ENCODE data around the gene ELL.

Gene ELL

DNA sequence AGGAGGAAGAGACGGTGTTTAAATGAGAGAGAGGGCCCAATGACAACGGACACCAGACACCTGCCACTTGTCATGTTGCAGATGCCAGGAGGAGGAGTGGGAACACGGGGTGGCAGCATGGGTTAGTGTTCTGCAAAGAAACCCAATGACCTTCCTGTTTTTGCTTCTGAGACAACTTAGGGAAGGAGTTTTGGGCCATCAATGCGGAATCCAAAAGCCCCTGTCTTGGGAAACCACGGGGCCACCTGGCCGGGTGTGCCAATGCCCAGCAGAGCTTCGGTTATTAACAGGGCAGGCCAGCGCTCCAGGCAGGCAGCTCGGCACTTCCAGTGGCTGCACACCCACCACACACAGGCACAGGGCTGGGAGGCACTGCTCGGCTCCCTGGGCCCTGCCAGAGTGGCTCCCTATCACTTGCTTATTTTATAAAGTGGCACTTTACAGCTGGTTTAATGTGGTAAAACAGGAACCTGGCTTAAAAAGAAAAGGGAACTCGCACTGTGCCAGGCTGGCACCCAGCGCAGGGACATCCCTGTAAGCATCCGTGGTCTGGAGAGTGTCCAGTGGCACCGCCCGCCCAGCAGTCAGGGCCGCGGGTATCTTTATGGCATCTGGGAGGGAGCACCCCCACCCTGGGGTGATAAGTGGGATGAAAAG lies 19.1 kb downstream of the ELL start:
- H3K36me3 ChIP-seq (replicated peaks; ENCODE audit: low read depth, low read length) = peaks cover 3% of the 10 kb centered on the region
- H3K79me2 ChIP-seq (ENCODE audit: low read length) = peaks cover 100% of the 10 kb centered on the region
- no peak overlapping the region for H3K4me3 ChIP-seq (ENCODE audit: low read length)
- H3K27ac ChIP-seq (ENCODE audit: low read length) = no peak overlapping the region
- TF ChIP-seq EZH2phosphoT487 (IDR thresholded peaks at IDR 0.05; ENCODE audit: low read depth) = no peak
- TF ChIP-seq, protein P1, sequence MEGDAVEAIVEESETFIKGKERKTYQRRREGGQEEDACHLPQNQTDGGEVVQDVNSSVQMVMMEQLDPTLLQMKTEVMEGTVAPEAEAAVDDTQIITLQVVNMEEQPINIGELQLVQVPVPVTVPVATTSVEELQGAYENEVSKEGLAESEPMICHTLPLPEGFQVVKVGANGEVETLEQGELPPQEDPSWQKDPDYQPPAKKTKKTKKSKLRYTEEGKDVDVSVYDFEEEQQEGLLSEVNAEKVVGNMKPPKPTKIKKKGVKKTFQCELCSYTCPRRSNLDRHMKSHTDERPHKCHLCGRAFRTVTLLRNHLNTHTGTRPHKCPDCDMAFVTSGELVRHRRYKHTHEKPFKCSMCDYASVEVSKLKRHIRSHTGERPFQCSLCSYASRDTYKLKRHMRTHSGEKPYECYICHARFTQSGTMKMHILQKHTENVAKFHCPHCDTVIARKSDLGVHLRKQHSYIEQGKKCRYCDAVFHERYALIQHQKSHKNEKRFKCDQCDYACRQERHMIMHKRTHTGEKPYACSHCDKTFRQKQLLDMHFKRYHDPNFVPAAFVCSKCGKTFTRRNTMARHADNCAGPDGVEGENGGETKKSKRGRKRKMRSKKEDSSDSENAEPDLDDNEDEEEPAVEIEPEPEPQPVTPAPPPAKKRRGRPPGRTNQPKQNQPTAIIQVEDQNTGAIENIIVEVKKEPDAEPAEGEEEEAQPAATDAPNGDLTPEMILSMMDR (IDR thresholded peaks at IDR 0.05; ENCODE audit: low read depth, low read length) = no peak
- H3K4me2 ChIP-seq (ENCODE audit: low read length) = no peak overlapping the region
- no peak overlapping the region for H2AFZ ChIP-seq (ENCODE audit: low read depth, low read length)
- no peaks in the 10 kb centered on the region for H3K9me3 ChIP-seq (ENCODE audit: insufficient read depth, low read length)
- peaks cover 99% of the 10 kb centered on the region for H4K20me1 ChIP-seq (ENCODE audit: insufficient read depth, low read length)
- H3K4me1 ChIP-seq (ENCODE audit: low read length) = peaks cover 15% of the 10 kb centered on the region
- H3K9ac ChIP-seq (ENCODE audit: low read length) = no peak overlapping the region
- no peaks in the 10 kb centered on the region for H3K27me3 ChIP-seq (ENCODE audit: low read depth, low read length)

GRCh38 chr19:18502246-18502637 lies 19.6 kb downstream of the ELL start:
- Histone ChIP-seq H3K4me2 (ENCODE audit: low read length) (no peak overlapping the region), H3K27me3 (ENCODE audit: low read depth, low read length) (no peaks in the 10 kb centered on the region), H3K27ac (ENCODE audit: low read length) (no peak overlapping the region), H3K4me3 (ENCODE audit: low read length) (no peak overlapping the region), H3K9me3 (ENCODE audit: insufficient read depth, low read length) (no peaks in the 10 kb centered on the region), H4K20me1 (ENCODE audit: insufficient read depth, low read length) (peaks cover 99% of the 10 kb centered on the region), H3K36me3 (replicated peaks; ENCODE audit: low read depth, low read length) (peaks cover 3% of the 10 kb centered on the region), H2AFZ (ENCODE audit: low read depth, low read length) (no peak overlapping the region), H3K79me2 (ENCODE audit: low read length) (peaks cover 100% of the 10 kb centered on the region), H3K9ac (ENCODE audit: low read length) (no peak overlapping the region), H3K4me1 (ENCODE audit: low read length) (peaks cover 15% of the 10 kb centered on the region)
- no peak for TF ChIP-seq EZH2phosphoT487 (IDR thresholded peaks at IDR 0.05; ENCODE audit: low read depth)
- TF ChIP-seq, protein P1 (IDR thresholded peaks at IDR 0.05; ENCODE audit: low read depth, low read length) = no peak

DNA sequence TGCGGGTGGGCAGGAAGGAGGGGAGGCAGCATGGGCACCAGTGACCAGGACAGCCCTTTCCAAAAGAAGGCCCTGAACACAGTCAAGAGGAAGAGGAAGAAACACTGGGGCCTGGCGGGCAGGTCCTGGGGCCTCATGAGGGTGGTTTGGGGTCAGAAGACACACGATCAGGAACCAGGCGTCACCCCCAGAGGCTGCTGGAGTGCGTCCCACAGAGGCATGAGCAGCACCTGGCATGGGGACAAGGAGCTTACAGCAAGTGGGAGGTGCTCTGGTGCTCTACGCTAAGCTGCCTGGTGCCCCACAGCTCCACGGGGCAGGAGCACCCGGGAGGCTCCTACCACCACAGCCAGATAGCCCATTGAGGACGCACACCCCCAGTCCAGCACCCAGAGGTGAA lies 20.0 kb downstream of the ELL start:
- Histone ChIP-seq H3K79me2 (ENCODE audit: low read length) (peaks cover 100% of the 10 kb centered on the region), H3K9me3 (ENCODE audit: insufficient read depth, low read length) (no peaks in the 10 kb centered on the region), H3K4me3 (ENCODE audit: low read length) (no peak overlapping the region), H3K27me3 (ENCODE audit: low read depth, low read length) (no peaks in the 10 kb centered on the region), H3K4me2 (ENCODE audit: low read length) (no peak overlapping the region), H4K20me1 (ENCODE audit: insufficient read depth, low read length) (peaks cover 99% of the 10 kb centered on the region), H3K9ac (ENCODE audit: low read length) (no peak overlapping the region), H3K36me3 (replicated peaks; ENCODE audit: low read depth, low read length) (peaks cover 3% of the 10 kb centered on the region), H3K4me1 (ENCODE audit: low read length) (peaks cover 15% of the 10 kb centered on the region), H2AFZ (ENCODE audit: low read depth, low read length) (no peak overlapping the region), H3K27ac (ENCODE audit: low read length) (no peak overlapping the region)
- TF ChIP-seq EZH2phosphoT487 (IDR thresholded peaks at IDR 0.05; ENCODE audit: low read depth) = no peak
- TF ChIP-seq, protein P1 (IDR thresholded peaks at IDR 0.05; ENCODE audit: low read depth, low read length) = no peak

- TF ChIP-seq, protein P1 (IDR thresholded peaks at IDR 0.05; ENCODE audit: low read depth, low read length) = no peak
- no peak for TF ChIP-seq EZH2phosphoT487 (IDR thresholded peaks at IDR 0.05; ENCODE audit: low read depth)
- Histone ChIP-seq H2AFZ (ENCODE audit: low read depth, low read length) (no peak overlapping the region), H3K4me3 (ENCODE audit: low read length) (no peak overlapping the region), H3K79me2 (ENCODE audit: low read length) (peaks cover 100% of the 10 kb centered on the region), H3K4me1 (ENCODE audit: low read length) (peaks cover 15% of the 10 kb centered on the region), H3K27me3 (ENCODE audit: low read depth, low read length) (no peaks in the 10 kb centered on the region), H3K36me3 (replicated peaks; ENCODE audit: low read depth, low read length) (peaks cover 3% of the 10 kb centered on the region), H4K20me1 (ENCODE audit: insufficient read depth, low read length) (peaks cover 99% of the 10 kb centered on the region), H3K27ac (ENCODE audit: low read length) (no peak overlapping the region), H3K4me2 (ENCODE audit: low read length) (no peak overlapping the region), H3K9me3 (ENCODE audit: insufficient read depth, low read length) (no peaks in the 10 kb centered on the region), H3K9ac (ENCODE audit: low read length) (no peak overlapping the region)
Measured at GRCh38 chr19:18501351-18501750, 20.5 kb downstream of the ELL start.
